WTC11 (cell line): Measurements from ENCODE around the gene RAPH1. TPM values are rescaled to one million over a fixed set of nuclear protein-coding genes. Genes with fewer than 3 reads are reported as not detected.
"Not testable (repeated sequence)": the region's sequence is repeated elsewhere in the genome, so short reads cannot be mapped to it uniquely, and the experiment has no call there.

Experiments used
- ATAC-seq: fragments of 200-7000 bp; cut with Tn5 transposase; 2 replicates; pipeline ENCODE4 v1.10.0; 2021; ENCODE audit warnings: mild to moderate bottlenecking, moderate library complexity
- CTCF ChIA-PET: fragments of 300-600 bp; sonication (Branson Sonifier 250); formaldehyde crosslinking; loops from one replicate; lab custom pipeline; 2021; ENCODE audit warnings: antibody characterized with exemption; lab: Charles Lee
- POLR2A ChIA-PET: fragments of 350-600 bp; sonication (Branson Sonifier 250); formaldehyde crosslinking; loops from one replicate; lab custom pipeline; 2021; ENCODE audit warnings: antibody characterized with exemption; lab: Charles Lee
- DNase-seq: peaks from one replicate; pipeline ENCODE4 v3.0.0; 2021; ENCODE audit warnings: low spot score
- H3K27ac Mint-ChIP-seq: 2 replicates; pipeline ENCODE4 v1.8.0; 2021; ENCODE audit warnings: mixed read lengths
- H3K27me3 Mint-ChIP-seq: 2 replicates; pipeline ENCODE4 v1.8.0; 2021; ENCODE audit warnings: low read depth, mild to moderate bottlenecking, moderate library complexity, mixed read lengths
- H3K36me3 Mint-ChIP-seq: 2 replicates; pipeline ENCODE4 v1.8.0; 2021; ENCODE audit warnings: mixed read lengths
- H3K4me1 Mint-ChIP-seq: 2 replicates; pipeline ENCODE4 v1.8.0; 2022; ENCODE audit warnings: mixed read lengths
- H3K4me3 Mint-ChIP-seq: 2 replicates; pipeline ENCODE4 v1.8.0; 2021; ENCODE audit warnings: mild to moderate bottlenecking, moderate library complexity, mixed read lengths
- H3K9me3 Mint-ChIP-seq: 2 replicates; pipeline ENCODE4 v1.8.0; 2021; ENCODE audit warnings: mixed read lengths
- FOXJ3 ChIP-seq: sonication (generic); formaldehyde crosslinking; IDR thresholded peaks from 2 replicates; pipeline ENCODE4 v1.9.0; 2021; ENCODE audit warnings: missing genetic modification reagents, mild to moderate bottlenecking, borderline replicate concordance
- JUN ChIP-seq: sonication (generic); formaldehyde crosslinking; IDR thresholded peaks from 2 replicates; pipeline ENCODE4 v1.8.0; 2023; ENCODE audit warnings: mild to moderate bottlenecking, missing genetic modification reagents
- MXD4 ChIP-seq: fragments of 250-450 bp; sonication (Bioruptor Pico); IDR thresholded peaks from 2 replicates; pipeline ENCODE4 v1.8.0; 2021; ENCODE audit warnings: mild to moderate bottlenecking, moderate library complexity, borderline replicate concordance
- ZBTB21 ChIP-seq: sonication (generic); formaldehyde crosslinking; IDR thresholded peaks from 2 replicates; pipeline ENCODE4 v1.8.1; 2023; ENCODE audit warnings: mild to moderate bottlenecking, missing genetic modification reagents, borderline replicate concordance
- ZNF219 ChIP-seq: sonication (generic); formaldehyde crosslinking; IDR thresholded peaks from 2 replicates; pipeline ENCODE4 v1.8.0; 2023; ENCODE audit warnings: missing genetic modification reagents, mild to moderate bottlenecking, borderline replicate concordance
- ZNF263 ChIP-seq: sonication (generic); formaldehyde crosslinking; IDR thresholded peaks from 2 replicates; pipeline ENCODE4 v1.8.1; 2022; ENCODE audit warnings: low read depth, mild to moderate bottlenecking, moderate library complexity, missing genetic modification reagents
- total RNA-seq: library from RNA; stranded (reverse); gene quantifications from 3 replicates; pipeline ENCODE4 v1.2.3, GENCODE V29; 2021
- TF ChIP-seq, protein P1 (sequence below): sonication (generic); formaldehyde crosslinking; IDR thresholded peaks from 2 replicates; pipeline ENCODE4 v1.8.1; 2023; ENCODE audit warnings: mild to moderate bottlenecking, missing genetic modification reagents, borderline replicate concordance
- TF ChIP-seq, protein P2 (sequence below): fragments of 250-450 bp; sonication (Bioruptor Pico); IDR thresholded peaks from 2 replicates; pipeline ENCODE4 v1.9.0; 2021; ENCODE audit warnings: mild to moderate bottlenecking
- TF ChIP-seq, protein P3 (sequence below): sonication (generic); formaldehyde crosslinking; IDR thresholded peaks from 2 replicates; pipeline ENCODE4 v1.8.1; 2023; ENCODE audit warnings: mild to moderate bottlenecking, missing genetic modification reagents
- TF ChIP-seq, protein P4 (sequence below): sonication (generic); formaldehyde crosslinking; IDR thresholded peaks from 2 replicates; pipeline ENCODE4 v1.8.0; 2022; ENCODE audit warnings: mild to moderate bottlenecking, missing genetic modification reagents

RAPH1 gene
- total RNA-seq, 1 experiment from 2014 or later: 24.6 TPM

DNA sequence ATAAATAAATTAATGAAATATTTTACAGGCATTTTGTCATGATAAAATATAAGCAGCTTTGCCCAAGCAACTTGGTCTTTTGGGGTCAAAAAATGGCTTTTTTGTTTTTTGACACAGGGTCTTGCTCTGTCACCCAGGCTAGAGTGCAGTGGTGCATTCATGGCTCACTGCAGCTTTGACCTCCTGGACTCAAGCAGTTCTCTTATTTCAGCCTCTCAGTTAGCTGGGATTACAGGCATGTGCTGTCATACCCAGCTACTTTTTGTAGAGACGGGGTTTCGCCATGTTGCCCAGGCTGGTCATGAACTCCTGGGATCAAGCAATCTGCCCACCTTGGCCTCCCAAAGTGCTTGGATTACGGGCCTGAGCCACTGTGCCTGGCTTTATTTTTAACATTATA lies 155.9 kb downstream of the RAPH1 start (continued):
- TF ChIP-seq, protein P1, sequence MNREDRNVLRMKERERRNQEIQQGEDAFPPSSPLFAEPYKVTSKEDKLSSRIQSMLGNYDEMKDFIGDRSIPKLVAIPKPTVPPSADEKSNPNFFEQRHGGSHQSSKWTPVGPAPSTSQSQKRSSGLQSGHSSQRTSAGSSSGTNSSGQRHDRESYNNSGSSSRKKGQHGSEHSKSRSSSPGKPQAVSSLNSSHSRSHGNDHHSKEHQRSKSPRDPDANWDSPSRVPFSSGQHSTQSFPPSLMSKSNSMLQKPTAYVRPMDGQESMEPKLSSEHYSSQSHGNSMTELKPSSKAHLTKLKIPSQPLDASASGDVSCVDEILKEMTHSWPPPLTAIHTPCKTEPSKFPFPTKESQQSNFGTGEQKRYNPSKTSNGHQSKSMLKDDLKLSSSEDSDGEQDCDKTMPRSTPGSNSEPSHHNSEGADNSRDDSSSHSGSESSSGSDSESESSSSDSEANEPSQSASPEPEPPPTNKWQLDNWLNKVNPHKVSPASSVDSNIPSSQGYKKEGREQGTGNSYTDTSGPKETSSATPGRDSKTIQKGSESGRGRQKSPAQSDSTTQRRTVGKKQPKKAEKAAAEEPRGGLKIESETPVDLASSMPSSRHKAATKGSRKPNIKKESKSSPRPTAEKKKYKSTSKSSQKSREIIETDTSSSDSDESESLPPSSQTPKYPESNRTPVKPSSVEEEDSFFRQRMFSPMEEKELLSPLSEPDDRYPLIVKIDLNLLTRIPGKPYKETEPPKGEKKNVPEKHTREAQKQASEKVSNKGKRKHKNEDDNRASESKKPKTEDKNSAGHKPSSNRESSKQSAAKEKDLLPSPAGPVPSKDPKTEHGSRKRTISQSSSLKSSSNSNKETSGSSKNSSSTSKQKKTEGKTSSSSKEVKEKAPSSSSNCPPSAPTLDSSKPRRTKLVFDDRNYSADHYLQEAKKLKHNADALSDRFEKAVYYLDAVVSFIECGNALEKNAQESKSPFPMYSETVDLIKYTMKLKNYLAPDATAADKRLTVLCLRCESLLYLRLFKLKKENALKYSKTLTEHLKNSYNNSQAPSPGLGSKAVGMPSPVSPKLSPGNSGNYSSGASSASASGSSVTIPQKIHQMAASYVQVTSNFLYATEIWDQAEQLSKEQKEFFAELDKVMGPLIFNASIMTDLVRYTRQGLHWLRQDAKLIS (CRISPR knock-in tag): no peak
- no peak for TF ChIP-seq MXD4
- TF ChIP-seq ZNF219 (CRISPR knock-in tag): no peak
- TF ChIP-seq, protein P2, sequence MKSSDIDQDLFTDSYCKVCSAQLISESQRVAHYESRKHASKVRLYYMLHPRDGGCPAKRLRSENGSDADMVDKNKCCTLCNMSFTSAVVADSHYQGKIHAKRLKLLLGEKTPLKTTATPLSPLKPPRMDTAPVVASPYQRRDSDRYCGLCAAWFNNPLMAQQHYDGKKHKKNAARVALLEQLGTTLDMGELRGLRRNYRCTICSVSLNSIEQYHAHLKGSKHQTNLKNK (CRISPR knock-in tag): no peak
- TF ChIP-seq ZBTB21 (CRISPR knock-in tag): no peak

DNA sequence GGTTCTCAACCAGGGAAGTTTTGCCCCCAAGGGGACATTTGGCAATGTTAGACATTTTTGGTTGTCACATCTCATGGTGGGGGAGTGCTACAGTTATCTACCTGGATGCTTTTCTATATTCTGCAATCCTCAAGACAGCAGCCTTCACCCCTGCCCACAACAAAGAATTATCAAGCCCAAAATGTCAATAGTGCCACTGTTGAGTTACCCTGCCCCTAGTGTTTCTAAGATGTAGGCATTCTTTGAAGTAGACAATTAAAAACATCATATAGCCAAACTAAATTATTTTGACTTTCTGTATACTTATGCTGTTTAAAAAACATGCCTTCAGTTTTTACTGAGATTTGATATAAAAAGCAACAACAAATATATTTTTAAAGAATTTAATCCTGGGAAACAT lies 158.9 kb downstream of the RAPH1 start:
- DNase-seq: no peak
- Mint-ChIP-seq H3K27me3 (no peaks in the 10 kb centered on the region), H3K4me3 (no peak overlapping the region), H3K27ac (no peak overlapping the region; the same call in 1 of the 2 replicates), H3K36me3 (peaks cover 5% of the 10 kb centered on the region), H3K4me1 (no peaks in the 10 kb centered on the region), H3K9me3 (peaks cover under 1% of the 10 kb centered on the region)
- ChIA-PET POLR2A (no interaction called here), CTCF (no interaction called here)
- TF ChIP-seq, protein P3, sequence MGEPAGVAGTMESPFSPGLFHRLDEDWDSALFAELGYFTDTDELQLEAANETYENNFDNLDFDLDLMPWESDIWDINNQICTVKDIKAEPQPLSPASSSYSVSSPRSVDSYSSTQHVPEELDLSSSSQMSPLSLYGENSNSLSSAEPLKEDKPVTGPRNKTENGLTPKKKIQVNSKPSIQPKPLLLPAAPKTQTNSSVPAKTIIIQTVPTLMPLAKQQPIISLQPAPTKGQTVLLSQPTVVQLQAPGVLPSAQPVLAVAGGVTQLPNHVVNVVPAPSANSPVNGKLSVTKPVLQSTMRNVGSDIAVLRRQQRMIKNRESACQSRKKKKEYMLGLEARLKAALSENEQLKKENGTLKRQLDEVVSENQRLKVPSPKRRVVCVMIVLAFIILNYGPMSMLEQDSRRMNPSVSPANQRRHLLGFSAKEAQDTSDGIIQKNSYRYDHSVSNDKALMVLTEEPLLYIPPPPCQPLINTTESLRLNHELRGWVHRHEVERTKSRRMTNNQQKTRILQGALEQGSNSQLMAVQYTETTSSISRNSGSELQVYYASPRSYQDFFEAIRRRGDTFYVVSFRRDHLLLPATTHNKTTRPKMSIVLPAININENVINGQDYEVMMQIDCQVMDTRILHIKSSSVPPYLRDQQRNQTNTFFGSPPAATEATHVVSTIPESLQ (CRISPR knock-in tag): no peak
- no peak for TF ChIP-seq FOXJ3 (CRISPR knock-in tag)
- TF ChIP-seq JUN (CRISPR knock-in tag): no peak
- TF ChIP-seq, protein P1 (CRISPR knock-in tag): no peak
- TF ChIP-seq, protein P4, sequence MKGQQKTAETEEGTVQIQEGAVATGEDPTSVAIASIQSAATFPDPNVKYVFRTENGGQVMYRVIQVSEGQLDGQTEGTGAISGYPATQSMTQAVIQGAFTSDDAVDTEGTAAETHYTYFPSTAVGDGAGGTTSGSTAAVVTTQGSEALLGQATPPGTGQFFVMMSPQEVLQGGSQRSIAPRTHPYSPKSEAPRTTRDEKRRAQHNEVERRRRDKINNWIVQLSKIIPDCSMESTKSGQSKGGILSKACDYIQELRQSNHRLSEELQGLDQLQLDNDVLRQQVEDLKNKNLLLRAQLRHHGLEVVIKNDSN (CRISPR knock-in tag): no peak
- no peak for TF ChIP-seq ZNF263
- no peak for ATAC-seq

DNA sequence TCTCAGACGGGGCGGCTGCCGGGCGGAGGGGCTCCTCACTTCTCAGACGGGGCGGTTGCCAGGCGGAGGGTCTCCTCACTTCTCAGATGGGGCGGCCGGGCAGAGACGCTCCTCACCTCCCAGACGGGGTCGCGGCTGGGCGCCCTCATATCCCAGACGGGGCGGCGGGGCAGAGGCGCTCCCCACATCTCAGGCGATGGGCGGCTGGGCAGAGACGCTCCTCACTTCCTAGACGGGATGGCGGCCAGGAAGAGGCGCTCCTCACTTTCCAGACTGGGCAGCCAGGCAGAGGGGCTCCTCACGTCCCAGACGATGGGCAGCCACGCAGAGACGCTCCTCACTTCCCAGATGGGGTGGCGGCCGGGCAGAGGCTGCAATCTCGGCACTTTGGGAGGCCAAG lies 162.4 kb downstream of the RAPH1 start:
- DNase-seq, H3K27ac Mint-ChIP-seq, H3K9me3 Mint-ChIP-seq, ATAC-seq, POLR2A ChIA-PET, H3K4me3 Mint-ChIP-seq, H3K27me3 Mint-ChIP-seq, CTCF ChIA-PET, H3K4me1 Mint-ChIP-seq: not testable (repeated sequence)
- H3K36me3 Mint-ChIP-seq: peaks cover 23% of the 10 kb centered on the region
